GM23338 (cell line): ENCODE data around the gene GGT6.

ENCODE experiments used
- CREB1 ChIP-seq: fragments of 250-450 bp; sonication (Bioruptor Pico); IDR thresholded peaks from 2 replicates; pipeline ENCODE4 v1.5.0; 2020; ENCODE audit warnings: low read depth, mild to moderate bottlenecking, moderate library complexity
- ETS1 ChIP-seq: IDR thresholded peaks from 2 replicates; pipeline ENCODE4 v1.6.1; 2016; ENCODE audit warnings: antibody characterized with exemption
- EZH2 ChIP-seq: fragments of 200-600 bp; sonication (generic); IDR thresholded peaks from one replicate; pipeline ENCODE4 v1.8.0; 2017; ENCODE audit warnings: antibody characterized with exemption, mild to moderate bottlenecking, low read depth; ENCODE audit not compliant: unreplicated experiment
- EZH2phosphoT487 ChIP-seq: fragments of 200-600 bp; sonication (generic); IDR thresholded peaks from one replicate; pipeline ENCODE4 v1.8.1; 2018; ENCODE audit warnings: antibody characterized with exemption; ENCODE audit not compliant: unreplicated experiment
- JUNB ChIP-seq: IDR thresholded peaks from one replicate; pipeline ENCODE4 v1.6.1; 2016; ENCODE audit warnings: antibody characterized with exemption; ENCODE audit not compliant: unreplicated experiment
- NANOG ChIP-seq: IDR thresholded peaks from 2 replicates; pipeline ENCODE4 v1.6.1; 2016; ENCODE audit warnings: antibody characterized with exemption, borderline replicate concordance
- POLR2AphosphoS5 ChIP-seq: IDR thresholded peaks from 2 replicates; pipeline ENCODE4 v1.6.1; 2016; ENCODE audit warnings: antibody characterized with exemption, low read depth
- STAT1 ChIP-seq: IDR thresholded peaks from one replicate; pipeline ENCODE4 v1.6.1; 2016; ENCODE audit warnings: antibody characterized with exemption; ENCODE audit not compliant: unreplicated experiment
- ZNF331 ChIP-seq: fragments of 250-450 bp; sonication (Bioruptor Pico); IDR thresholded peaks from 2 replicates; pipeline ENCODE4 v1.5.0; 2020; ENCODE audit warnings: low read depth, mild to moderate bottlenecking, moderate library complexity
- TF ChIP-seq, protein P1 (sequence below), 2 experiments: fragments of 200-600 bp in 1 of 2; sonication (generic) in 1 of 2; conservative IDR thresholded peaks; 2 replicates each; pipeline versions ENCODE4 v1.5.1 to v1.6.1; 2016 to 2017; ENCODE audit warnings: antibody characterized with exemption in 2 of 2, low read depth in 2 of 2, mild to moderate bottlenecking in 2 of 2, moderate library complexity in 1 of 2
- TF ChIP-seq, protein P2 (sequence below): IDR thresholded peaks from one replicate; pipeline ENCODE4 v1.6.1; 2018; ENCODE audit warnings: antibody characterized with exemption; ENCODE audit not compliant: unreplicated experiment
- TF ChIP-seq, protein P3 (sequence below): fragments of 250-450 bp; sonication (Bioruptor Pico); IDR thresholded peaks from 2 replicates; pipeline ENCODE4 v1.5.0; 2020; ENCODE audit warnings: mild to moderate bottlenecking, moderate library complexity

GRCh38 chr17:4572131-4572530 lies 11.8 kb upstream of the GGT6 start:
- TF ChIP-seq, protein P1, sequence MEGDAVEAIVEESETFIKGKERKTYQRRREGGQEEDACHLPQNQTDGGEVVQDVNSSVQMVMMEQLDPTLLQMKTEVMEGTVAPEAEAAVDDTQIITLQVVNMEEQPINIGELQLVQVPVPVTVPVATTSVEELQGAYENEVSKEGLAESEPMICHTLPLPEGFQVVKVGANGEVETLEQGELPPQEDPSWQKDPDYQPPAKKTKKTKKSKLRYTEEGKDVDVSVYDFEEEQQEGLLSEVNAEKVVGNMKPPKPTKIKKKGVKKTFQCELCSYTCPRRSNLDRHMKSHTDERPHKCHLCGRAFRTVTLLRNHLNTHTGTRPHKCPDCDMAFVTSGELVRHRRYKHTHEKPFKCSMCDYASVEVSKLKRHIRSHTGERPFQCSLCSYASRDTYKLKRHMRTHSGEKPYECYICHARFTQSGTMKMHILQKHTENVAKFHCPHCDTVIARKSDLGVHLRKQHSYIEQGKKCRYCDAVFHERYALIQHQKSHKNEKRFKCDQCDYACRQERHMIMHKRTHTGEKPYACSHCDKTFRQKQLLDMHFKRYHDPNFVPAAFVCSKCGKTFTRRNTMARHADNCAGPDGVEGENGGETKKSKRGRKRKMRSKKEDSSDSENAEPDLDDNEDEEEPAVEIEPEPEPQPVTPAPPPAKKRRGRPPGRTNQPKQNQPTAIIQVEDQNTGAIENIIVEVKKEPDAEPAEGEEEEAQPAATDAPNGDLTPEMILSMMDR (conservative IDR thresholded peaks at IDR 0.05; ENCODE audit: low read depth in 2 of 2): no peak
- TF ChIP-seq STAT1 (no peak), EZH2 (no peak), POLR2AphosphoS5 (no peak), EZH2phosphoT487 (no peak), JUNB (no peak), NANOG (no peak), CREB1 (CRISPR knock-in tag) (no peak), ETS1 (no peak), ZNF331 (CRISPR knock-in tag) (no peak)
- TF ChIP-seq, protein P2, sequence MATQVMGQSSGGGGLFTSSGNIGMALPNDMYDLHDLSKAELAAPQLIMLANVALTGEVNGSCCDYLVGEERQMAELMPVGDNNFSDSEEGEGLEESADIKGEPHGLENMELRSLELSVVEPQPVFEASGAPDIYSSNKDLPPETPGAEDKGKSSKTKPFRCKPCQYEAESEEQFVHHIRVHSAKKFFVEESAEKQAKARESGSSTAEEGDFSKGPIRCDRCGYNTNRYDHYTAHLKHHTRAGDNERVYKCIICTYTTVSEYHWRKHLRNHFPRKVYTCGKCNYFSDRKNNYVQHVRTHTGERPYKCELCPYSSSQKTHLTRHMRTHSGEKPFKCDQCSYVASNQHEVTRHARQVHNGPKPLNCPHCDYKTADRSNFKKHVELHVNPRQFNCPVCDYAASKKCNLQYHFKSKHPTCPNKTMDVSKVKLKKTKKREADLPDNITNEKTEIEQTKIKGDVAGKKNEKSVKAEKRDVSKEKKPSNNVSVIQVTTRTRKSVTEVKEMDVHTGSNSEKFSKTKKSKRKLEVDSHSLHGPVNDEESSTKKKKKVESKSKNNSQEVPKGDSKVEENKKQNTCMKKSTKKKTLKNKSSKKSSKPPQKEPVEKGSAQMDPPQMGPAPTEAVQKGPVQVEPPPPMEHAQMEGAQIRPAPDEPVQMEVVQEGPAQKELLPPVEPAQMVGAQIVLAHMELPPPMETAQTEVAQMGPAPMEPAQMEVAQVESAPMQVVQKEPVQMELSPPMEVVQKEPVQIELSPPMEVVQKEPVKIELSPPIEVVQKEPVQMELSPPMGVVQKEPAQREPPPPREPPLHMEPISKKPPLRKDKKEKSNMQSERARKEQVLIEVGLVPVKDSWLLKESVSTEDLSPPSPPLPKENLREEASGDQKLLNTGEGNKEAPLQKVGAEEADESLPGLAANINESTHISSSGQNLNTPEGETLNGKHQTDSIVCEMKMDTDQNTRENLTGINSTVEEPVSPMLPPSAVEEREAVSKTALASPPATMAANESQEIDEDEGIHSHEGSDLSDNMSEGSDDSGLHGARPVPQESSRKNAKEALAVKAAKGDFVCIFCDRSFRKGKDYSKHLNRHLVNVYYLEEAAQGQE: no peak
- TF ChIP-seq, protein P3, sequence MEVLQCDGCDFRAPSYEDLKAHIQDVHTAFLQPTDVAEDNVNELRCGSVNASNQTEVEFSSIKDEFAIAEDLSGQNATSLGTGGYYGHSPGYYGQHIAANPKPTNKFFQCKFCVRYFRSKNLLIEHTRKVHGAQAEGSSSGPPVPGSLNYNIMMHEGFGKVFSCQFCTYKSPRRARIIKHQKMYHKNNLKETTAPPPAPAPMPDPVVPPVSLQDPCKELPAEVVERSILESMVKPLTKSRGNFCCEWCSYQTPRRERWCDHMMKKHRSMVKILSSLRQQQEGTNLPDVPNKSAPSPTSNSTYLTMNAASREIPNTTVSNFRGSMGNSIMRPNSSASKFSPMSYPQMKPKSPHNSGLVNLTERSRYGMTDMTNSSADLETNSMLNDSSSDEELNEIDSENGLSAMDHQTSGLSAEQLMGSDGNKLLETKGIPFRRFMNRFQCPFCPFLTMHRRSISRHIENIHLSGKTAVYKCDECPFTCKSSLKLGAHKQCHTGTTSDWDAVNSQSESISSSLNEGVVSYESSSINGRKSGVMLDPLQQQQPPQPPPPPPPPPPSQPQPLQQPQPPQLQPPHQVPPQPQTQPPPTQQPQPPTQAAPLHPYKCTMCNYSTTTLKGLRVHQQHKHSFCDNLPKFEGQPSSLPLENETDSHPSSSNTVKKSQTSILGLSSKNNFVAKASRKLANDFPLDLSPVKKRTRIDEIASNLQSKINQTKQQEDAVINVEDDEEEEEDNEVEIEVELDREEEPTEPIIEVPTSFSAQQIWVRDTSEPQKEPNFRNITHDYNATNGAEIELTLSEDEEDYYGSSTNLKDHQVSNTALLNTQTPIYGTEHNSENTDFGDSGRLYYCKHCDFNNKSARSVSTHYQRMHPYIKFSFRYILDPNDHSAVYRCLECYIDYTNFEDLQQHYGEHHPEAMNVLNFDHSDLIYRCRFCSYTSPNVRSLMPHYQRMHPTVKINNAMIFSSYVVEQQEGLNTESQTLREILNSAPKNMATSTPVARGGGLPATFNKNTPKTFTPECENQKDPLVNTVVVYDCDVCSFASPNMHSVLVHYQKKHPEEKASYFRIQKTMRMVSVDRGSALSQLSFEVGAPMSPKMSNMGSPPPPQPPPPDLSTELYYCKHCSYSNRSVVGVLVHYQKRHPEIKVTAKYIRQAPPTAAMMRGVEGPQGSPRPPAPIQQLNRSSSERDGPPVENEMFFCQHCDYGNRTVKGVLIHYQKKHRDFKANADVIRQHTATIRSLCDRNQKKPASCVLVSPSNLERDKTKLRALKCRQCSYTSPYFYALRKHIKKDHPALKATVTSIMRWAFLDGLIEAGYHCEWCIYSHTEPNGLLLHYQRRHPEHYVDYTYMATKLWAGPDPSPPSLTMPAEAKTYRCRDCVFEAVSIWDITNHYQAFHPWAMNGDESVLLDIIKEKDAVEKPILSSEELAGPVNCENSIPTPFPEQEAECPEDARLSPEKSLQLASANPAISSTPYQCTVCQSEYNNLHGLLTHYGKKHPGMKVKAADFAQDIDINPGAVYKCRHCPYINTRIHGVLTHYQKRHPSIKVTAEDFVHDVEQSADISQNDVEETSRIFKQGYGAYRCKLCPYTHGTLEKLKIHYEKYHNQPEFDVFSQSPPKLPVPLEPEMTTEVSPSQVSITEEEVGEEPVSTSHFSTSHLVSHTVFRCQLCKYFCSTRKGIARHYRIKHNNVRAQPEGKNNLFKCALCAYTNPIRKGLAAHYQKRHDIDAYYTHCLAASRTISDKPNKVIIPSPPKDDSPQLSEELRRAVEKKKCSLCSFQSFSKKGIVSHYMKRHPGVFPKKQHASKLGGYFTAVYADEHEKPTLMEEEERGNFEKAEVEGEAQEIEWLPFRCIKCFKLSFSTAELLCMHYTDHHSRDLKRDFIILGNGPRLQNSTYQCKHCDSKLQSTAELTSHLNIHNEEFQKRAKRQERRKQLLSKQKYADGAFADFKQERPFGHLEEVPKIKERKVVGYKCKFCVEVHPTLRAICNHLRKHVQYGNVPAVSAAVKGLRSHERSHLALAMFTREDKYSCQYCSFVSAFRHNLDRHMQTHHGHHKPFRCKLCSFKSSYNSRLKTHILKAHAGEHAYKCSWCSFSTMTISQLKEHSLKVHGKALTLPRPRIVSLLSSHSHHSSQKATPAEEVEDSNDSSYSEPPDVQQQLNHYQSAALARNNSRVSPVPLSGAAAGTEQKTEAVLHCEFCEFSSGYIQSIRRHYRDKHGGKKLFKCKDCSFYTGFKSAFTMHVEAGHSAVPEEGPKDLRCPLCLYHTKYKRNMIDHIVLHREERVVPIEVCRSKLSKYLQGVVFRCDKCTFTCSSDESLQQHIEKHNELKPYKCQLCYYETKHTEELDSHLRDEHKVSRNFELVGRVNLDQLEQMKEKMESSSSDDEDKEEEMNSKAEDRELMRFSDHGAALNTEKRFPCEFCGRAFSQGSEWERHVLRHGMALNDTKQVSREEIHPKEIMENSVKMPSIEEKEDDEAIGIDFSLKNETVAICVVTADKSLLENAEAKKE: no peak
